Measurements from ENCODE around the gene NHLRC1.

The NHLRC1 gene

GRCh38 chr6:18087396-18088165 is 34.9 kb downstream of the NHLRC1 start:
- no peak for DNase-seq (ENCODE audit: low read depth)

GRCh38 chr6:18081025-18081668 is 41.3 kb downstream of the NHLRC1 start:
- no peak for DNase-seq (ENCODE audit: low read depth)

GRCh38 chr6:18080544-18080943 is 41.9 kb downstream of the NHLRC1 start:
- no peak for DNase-seq (ENCODE audit: low read depth)

- no peak for DNase-seq (ENCODE audit: low read depth)
Observed at GRCh38 chr6:18078866-18079265, 43.6 kb downstream of the NHLRC1 start.

- no peak for DNase-seq (ENCODE audit: low read depth)
Observed at GRCh38 chr6:18076231-18076630, 46.2 kb downstream of the NHLRC1 start.

GRCh38 chr6:18072841-18073240 is 49.6 kb downstream of the NHLRC1 start:
- DNase-seq (ENCODE audit: low read depth), result no peak

GRCh38 chr6:18070486-18070885 is 52.0 kb downstream of the NHLRC1 start:
- no peak for DNase-seq (ENCODE audit: low read depth)

Measured in activated T-cell treated with anti-CD3 and anti-CD28 coated beads for 48 hours (primary cell).